GM21528 (cell line): Measurements from ENCODE around the gene RGS7.
"Not testable (repeated sequence)": the region's sequence is repeated elsewhere in the genome, so short reads cannot be mapped to it uniquely, and the experiment has no call there.

Experiments used
- ATAC-seq: cut with Tn5 transposase; IDR thresholded peaks from one replicate; pipeline ENCODE4 v1.9.1; 2021; ENCODE audit warnings: mild to moderate bottlenecking, moderate library complexity; ENCODE audit not compliant: unreplicated experiment, low FRiP score

Gene RGS7

GRCh38 chr1:241275226-241275625, 81.8 kb downstream of the RGS7 start:
- ATAC-seq: no peak

DNA sequence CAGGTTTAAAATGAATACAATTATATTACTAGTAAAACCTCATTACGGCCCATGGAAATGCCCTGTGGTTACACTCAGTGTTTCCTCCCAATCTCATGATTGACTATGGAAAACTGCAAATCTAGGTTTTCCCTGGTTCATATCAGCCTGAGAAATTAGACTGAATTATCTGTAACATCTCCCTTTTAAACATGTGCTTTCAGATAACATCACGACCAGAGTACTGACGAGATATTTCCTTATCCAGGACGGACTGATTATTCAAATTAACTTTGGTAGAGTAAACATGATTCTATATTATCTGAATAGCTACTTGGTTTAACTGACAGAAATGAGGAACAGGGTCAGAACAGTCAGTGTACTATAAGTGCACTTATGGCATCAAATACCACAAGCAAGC, 82.3 kb downstream of the RGS7 start:
- ATAC-seq: no peak

GRCh38 chr1:241272828-241273227, 84.2 kb downstream of the RGS7 start:
- ATAC-seq: no peak

GRCh38 chr1:241271427-241271826, 85.6 kb downstream of the RGS7 start:
- ATAC-seq: no peak

GRCh38 chr1:241270016-241270415, 87.0 kb downstream of the RGS7 start:
- no peak for ATAC-seq

GRCh38 chr1:241269116-241269515, 87.9 kb downstream of the RGS7 start:
- no peak for ATAC-seq

DNA sequence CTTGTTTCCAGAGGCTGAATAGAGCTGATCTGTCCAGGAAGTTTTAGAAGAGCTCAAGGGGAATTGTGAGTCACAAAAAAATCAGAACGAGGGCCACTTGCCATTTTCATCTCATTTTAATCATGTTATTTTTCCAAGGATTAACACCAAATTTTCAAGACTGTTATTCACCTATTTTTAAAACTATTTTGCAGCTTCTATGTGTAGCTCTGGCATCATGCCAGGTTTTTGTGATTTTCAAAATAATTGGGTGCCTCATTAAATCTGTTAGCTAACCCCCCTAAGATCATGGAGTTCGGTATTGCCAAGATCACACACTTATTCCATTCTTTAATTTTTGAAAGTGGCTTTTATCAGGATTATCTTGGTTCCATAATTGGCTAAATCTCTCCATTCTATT, 90.9 kb downstream of the RGS7 start:
- ATAC-seq: no peak

GRCh38 chr1:241265428-241265827, 91.6 kb downstream of the RGS7 start:
- no peak for ATAC-seq

DNA sequence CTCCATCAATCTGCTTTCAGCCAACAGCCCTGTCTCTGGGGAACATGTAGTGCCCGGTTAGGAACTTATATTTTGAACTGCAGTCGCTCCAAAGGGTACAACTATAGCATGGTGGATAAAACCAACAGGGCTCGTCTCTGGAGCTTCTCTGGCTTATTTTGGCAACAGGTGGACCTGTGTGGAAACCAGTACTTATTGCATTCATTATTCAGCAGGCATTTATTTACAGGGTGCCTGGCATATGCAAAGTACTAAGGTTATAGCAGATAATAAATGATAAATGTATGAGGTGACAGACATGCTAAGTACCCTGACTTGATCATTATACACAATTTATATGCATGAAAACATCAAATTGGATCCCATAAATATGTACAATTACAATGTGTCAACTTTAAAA, 93.7 kb downstream of the RGS7 start:
- ATAC-seq: no peak

- no peak for ATAC-seq
Measured at GRCh38 chr1:241253471-241253870, 103.5 kb downstream of the RGS7 start.

DNA sequence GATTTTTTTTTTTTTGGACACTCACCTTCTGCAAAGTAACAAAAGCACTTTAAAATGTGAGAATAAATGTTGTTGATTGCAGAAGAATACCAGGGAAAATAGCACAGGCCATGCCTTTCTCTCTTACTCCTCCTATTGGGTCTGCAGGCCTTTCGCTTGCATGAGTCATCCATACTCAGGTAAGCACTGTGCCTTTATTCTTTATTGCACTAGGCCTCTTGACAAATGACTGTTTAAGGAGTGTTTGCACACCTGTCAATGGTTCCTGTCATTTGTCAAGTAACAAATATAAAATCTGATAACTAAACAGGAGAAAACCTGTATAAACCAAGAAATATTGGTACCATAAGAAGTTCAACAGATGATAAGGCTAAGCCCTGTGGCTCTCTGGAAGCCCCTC, 106.5 kb downstream of the RGS7 start:
- no peak for ATAC-seq

DNA sequence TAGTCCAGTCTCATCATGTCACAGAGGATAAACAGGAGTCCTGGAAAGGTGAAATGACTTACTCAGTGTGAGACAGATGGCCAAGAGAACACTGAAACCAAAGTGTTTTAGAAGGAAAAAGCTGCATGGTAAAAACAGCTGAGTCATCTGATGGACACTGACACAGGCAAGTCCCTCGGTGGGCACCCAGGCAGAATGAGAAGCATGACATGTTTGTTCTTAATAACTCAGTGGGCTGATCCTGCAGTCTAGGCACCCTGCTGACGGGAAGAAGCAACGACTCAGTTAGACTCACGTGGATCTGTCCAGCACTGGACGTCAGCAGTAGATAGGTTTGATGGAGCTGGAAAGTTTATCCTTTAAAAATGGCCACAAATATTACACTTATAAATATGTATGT, 116.9 kb downstream of the RGS7 start:
- ATAC-seq: no peak

DNA sequence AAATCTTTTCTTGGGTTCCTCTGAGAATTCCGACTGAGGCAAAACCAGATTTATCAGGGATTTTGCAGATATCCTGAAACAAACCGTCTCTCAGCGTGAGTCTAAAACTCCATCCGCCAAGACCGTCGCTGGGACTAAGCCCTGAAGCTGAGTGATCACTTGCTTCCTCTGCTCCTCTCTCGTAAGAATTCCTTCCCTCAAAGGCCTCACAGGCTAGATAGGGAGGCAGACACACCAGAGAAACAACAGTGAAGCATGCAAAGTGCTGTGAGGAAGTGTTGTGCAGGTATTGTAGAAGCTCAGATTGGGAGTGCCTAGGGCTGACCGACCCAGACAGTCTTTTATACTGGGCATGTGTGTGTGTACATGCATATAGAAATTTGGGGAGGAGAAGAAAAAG, 119.1 kb downstream of the RGS7 start:
- ATAC-seq: no peak

- ATAC-seq: no peak
Measured at GRCh38 chr1:241235256-241235897, 121.6 kb downstream of the RGS7 start.

DNA sequence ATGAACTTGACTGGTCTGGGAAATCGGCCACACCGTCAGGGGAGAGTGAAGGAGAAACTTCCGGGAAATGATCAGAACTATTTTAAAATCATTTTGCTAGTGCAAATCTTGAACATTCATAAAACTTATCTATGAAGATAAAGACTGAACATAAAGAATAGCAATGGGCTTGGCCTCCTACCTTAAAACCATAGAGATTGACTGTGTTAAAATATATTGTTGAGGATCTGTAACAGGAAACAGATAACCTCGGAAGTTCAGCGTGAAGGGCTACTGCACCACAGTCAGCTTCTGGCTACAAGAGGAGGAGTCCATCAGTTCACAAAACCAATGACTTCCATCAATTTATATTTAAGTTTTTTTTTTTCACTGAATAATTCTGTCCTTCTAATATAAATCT, 127.3 kb downstream of the RGS7 start:
- no peak for ATAC-seq

- no peak for ATAC-seq
Measured at GRCh38 chr1:241229216-241229615, 127.8 kb downstream of the RGS7 start.

GRCh38 chr1:241228339-241228738, 128.7 kb downstream of the RGS7 start:
- no peak for ATAC-seq

GRCh38 chr1:241225741-241226140, 131.3 kb downstream of the RGS7 start:
- no peak for ATAC-seq

DNA sequence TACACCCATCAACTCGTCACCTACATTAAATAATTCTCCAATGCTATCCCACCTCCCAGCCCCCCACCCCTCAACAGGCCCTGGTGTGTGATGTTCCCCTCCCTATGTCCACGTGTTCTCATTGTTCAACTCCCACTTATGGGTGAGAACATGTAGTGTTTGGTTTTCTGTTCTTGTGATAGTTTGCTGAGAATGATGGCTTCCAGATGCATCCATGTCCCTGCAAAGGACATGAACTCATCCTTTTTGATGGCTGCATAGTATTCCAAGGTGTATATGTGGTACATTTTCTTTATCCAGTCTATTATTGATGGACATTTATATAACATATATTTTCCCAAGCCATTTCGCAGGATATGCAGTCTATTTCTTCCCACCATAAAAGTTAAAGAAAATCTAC, 132.8 kb downstream of the RGS7 start:
- not testable (repeated sequence) for ATAC-seq

GRCh38 chr1:241222813-241223212, 134.2 kb downstream of the RGS7 start:
- not testable (repeated sequence) for ATAC-seq

- ATAC-seq: no peak
Measured at GRCh38 chr1:241221319-241221718, 135.7 kb downstream of the RGS7 start.

DNA sequence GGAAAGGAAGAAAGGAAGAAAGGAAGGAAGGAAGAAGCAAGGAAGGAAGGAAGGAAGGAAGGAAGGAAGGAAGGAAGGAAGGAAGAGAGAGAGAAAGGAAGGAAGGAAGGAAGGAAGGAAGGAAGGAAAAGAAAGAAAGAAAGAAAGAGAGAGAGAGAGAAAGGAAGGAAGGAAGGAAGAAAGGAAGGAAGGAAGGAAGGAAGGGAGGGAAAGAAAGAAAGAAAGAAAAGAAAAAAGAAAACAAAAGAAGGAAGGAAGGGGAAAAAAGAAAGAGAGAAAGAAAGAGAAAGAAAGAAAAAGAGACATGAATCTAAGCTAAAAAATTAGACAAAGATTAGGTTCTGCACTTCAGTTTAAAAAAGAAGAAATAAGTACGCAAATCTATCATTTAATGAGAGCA, 136.1 kb downstream of the RGS7 start:
- not testable (repeated sequence) for ATAC-seq

GRCh38 chr1:241219449-241219848, 137.6 kb downstream of the RGS7 start:
- ATAC-seq: no peak
